H1 (cell line): ENCODE measurements around the gene ZNF646. TPM values are rescaled to one million over a fixed set of nuclear protein-coding genes. Genes with fewer than 3 reads are reported as not detected.

Experiments
- HDAC6 ChIP-seq: IDR thresholded peaks from one replicate; pipeline ENCODE4 v1.7.1; 2012; ENCODE audit warnings: low read depth, mild to moderate bottlenecking, inconsistent platforms, low read length, moderate library complexity
- KDM4A ChIP-seq: IDR thresholded peaks from one replicate; pipeline ENCODE4 v1.7.1; 2012; ENCODE audit warnings: low read depth, mild to moderate bottlenecking, moderate library complexity, low read length, inconsistent platforms; ENCODE audit not compliant: severe bottlenecking
- MAFK ChIP-seq: IDR thresholded peaks from 2 replicates; pipeline ENCODE4 v1.6.1; 2012; ENCODE audit warnings: low read depth, mild to moderate bottlenecking, improper control_type of control experiment, low read length
- RAD21 ChIP-seq, 2 experiments: IDR thresholded peaks in 1 of 2; conservative IDR thresholded peaks in 1 of 2; 2 replicates each; pipeline ENCODE4 v1.6.1; 2011; ENCODE audit warnings: low read depth in 2 of 2, low read length in 2 of 2, improper control_type of control experiment in 1 of 2, inconsistent platforms in 1 of 2, mild to moderate bottlenecking in 1 of 2, moderate library complexity in 1 of 2
- polyA plus RNA-seq, 7 experiments: library from polyadenylated mRNA; depleted of rRNA in 3 of 7; stranded (reverse) in 5 of 7; unstranded in 2 of 7; fragments of >200 nt in 5 of 7; fragments of 200-250 nt in 2 of 7; gene quantifications; 1 replicate in 5 of 7; 2 replicates in 1 of 7; 4 replicates in 1 of 7; pipeline versions ENCODE4 v1.2.1 to v1.2.3, GENCODE V29; 2011 to 2013; ENCODE audit warnings: missing spikeins in 2 of 7, mixed read lengths in 2 of 7
- total RNA-seq: library from RNA; stranded (reverse); fragmentation: NEBNext Ultra II Directional; extraction: Animal tissue kit (Norgen Biotek cat#: 25700); gene quantifications from 2 replicates; pipeline ENCODE4 v1.2.1, GENCODE V29; 2021
- TF ChIP-seq, protein P1 (sequence below): fragments of 300-600 bp; sonication (generic); IDR thresholded peaks from 2 replicates; pipeline ENCODE4 v1.7.1; 2012; ENCODE audit warnings: low read length, moderate library complexity, mild to moderate bottlenecking, inconsistent platforms; ENCODE audit not compliant: insufficient replicate concordance
- TF ChIP-seq, protein P2 (sequence below): IDR thresholded peaks from 2 replicates; pipeline ENCODE4 v1.6.1; 2012; ENCODE audit warnings: low read length, inconsistent platforms

The ZNF646 gene
- total and polyA plus RNA-seq, 2 of the 8 experiments (the other 6 are each of a cell fraction or from before 2014, with no cell fraction given), result 6.5 to 25.0 TPM

DNA sequence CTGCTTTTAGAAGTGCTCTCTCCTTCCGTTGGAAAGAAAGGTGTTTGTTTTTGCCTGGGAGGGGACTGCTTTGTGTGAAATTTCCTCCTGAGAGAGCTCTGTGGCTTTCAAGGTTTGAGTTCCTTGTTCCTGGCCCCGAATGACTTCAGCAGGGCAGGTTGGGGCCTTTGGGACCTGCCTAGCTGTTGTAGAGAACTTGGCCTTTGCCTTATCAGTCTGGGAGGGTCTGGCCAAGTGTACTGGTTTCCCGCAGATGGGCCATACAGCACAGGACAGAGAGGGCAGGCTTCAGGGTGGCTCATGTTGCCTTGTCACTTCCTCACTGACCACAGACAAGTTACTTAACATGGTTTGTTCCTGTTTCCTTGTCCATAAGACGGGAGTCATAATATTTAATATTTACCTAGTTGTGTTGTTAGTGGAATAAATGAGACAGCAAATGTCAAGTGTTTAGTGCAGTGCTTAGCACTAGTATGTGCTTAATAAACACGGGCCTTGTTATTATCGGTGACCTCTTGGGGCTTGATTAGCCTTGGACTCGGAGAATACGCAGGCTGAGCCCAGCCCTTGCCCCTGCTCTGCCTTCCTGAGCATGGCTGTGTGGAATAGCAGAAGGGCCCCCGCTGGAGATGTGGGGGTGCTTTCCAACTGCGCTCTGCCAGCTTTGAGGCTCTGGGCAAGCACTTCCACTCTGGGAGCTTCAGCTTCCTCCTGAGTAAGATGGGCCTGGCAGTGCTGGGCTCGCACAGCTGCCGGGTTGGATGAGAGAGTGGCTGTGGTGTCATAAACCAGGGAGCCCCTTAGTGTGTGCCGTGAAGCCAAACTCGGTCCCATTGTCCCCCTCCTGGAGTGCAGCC, 54.7 kb downstream of the ZNF646 start (continued):
- TF ChIP-seq MAFK, result no peak
- no peak for TF ChIP-seq KDM4A
- no peak for TF ChIP-seq HDAC6
- TF ChIP-seq, protein P1, sequence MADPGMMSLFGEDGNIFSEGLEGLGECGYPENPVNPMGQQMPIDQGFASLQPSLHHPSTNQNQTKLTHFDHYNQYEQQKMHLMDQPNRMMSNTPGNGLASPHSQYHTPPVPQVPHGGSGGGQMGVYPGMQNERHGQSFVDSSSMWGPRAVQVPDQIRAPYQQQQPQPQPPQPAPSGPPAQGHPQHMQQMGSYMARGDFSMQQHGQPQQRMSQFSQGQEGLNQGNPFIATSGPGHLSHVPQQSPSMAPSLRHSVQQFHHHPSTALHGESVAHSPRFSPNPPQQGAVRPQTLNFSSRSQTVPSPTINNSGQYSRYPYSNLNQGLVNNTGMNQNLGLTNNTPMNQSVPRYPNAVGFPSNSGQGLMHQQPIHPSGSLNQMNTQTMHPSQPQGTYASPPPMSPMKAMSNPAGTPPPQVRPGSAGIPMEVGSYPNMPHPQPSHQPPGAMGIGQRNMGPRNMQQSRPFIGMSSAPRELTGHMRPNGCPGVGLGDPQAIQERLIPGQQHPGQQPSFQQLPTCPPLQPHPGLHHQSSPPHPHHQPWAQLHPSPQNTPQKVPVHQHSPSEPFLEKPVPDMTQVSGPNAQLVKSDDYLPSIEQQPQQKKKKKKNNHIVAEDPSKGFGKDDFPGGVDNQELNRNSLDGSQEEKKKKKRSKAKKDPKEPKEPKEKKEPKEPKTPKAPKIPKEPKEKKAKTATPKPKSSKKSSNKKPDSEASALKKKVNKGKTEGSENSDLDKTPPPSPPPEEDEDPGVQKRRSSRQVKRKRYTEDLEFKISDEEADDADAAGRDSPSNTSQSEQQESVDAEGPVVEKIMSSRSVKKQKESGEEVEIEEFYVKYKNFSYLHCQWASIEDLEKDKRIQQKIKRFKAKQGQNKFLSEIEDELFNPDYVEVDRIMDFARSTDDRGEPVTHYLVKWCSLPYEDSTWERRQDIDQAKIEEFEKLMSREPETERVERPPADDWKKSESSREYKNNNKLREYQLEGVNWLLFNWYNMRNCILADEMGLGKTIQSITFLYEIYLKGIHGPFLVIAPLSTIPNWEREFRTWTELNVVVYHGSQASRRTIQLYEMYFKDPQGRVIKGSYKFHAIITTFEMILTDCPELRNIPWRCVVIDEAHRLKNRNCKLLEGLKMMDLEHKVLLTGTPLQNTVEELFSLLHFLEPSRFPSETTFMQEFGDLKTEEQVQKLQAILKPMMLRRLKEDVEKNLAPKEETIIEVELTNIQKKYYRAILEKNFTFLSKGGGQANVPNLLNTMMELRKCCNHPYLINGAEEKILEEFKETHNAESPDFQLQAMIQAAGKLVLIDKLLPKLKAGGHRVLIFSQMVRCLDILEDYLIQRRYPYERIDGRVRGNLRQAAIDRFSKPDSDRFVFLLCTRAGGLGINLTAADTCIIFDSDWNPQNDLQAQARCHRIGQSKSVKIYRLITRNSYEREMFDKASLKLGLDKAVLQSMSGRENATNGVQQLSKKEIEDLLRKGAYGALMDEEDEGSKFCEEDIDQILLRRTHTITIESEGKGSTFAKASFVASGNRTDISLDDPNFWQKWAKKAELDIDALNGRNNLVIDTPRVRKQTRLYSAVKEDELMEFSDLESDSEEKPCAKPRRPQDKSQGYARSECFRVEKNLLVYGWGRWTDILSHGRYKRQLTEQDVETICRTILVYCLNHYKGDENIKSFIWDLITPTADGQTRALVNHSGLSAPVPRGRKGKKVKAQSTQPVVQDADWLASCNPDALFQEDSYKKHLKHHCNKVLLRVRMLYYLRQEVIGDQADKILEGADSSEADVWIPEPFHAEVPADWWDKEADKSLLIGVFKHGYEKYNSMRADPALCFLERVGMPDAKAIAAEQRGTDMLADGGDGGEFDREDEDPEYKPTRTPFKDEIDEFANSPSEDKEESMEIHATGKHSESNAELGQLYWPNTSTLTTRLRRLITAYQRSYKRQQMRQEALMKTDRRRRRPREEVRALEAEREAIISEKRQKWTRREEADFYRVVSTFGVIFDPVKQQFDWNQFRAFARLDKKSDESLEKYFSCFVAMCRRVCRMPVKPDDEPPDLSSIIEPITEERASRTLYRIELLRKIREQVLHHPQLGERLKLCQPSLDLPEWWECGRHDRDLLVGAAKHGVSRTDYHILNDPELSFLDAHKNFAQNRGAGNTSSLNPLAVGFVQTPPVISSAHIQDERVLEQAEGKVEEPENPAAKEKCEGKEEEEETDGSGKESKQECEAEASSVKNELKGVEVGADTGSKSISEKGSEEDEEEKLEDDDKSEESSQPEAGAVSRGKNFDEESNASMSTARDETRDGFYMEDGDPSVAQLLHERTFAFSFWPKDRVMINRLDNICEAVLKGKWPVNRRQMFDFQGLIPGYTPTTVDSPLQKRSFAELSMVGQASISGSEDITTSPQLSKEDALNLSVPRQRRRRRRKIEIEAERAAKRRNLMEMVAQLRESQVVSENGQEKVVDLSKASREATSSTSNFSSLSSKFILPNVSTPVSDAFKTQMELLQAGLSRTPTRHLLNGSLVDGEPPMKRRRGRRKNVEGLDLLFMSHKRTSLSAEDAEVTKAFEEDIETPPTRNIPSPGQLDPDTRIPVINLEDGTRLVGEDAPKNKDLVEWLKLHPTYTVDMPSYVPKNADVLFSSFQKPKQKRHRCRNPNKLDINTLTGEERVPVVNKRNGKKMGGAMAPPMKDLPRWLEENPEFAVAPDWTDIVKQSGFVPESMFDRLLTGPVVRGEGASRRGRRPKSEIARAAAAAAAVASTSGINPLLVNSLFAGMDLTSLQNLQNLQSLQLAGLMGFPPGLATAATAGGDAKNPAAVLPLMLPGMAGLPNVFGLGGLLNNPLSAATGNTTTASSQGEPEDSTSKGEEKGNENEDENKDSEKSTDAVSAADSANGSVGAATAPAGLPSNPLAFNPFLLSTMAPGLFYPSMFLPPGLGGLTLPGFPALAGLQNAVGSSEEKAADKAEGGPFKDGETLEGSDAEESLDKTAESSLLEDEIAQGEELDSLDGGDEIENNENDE, result no peak
- TF ChIP-seq RAD21 (IDR thresholded peaks at IDR 0.05 in 1 of 2, conservative IDR thresholded peaks at IDR 0.05 in 1 of 2; ENCODE audit: low read depth in 2 of 2, low read length in 2 of 2), result no peak
- TF ChIP-seq, protein P2, sequence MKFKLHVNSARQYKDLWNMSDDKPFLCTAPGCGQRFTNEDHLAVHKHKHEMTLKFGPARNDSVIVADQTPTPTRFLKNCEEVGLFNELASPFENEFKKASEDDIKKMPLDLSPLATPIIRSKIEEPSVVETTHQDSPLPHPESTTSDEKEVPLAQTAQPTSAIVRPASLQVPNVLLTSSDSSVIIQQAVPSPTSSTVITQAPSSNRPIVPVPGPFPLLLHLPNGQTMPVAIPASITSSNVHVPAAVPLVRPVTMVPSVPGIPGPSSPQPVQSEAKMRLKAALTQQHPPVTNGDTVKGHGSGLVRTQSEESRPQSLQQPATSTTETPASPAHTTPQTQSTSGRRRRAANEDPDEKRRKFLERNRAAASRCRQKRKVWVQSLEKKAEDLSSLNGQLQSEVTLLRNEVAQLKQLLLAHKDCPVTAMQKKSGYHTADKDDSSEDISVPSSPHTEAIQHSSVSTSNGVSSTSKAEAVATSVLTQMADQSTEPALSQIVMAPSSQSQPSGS, result no peak
